Spinal cord (tissue), 10 donors: ENCODE measurements around the gene KIF26A. TPM values are rescaled to one million over a fixed set of nuclear protein-coding genes. Genes with fewer than 3 reads are reported as not detected.

Experiments used
- DNase-seq, 6 donors: peaks; one replicate each; pipeline versions ENCODE4 v3.0.0 to v3.0.0-alpha.2; 2013 to 2015; ENCODE audit warnings: low spot score in 6 of 6, low read depth in 4 of 6
- H3K27ac ChIP-seq: one replicate; pipeline ENCODE4 v1.5.1; 2013; ENCODE audit warnings: low read depth, low read length, control low read depth
- H3K27me3 ChIP-seq: one replicate; pipeline ENCODE4 v1.6.1; 2013; ENCODE audit warnings: low read length; ENCODE audit not compliant: control insufficient read depth, insufficient read depth
- H3K36me3 ChIP-seq: one replicate; pipeline ENCODE4 v1.6.1; 2013; ENCODE audit warnings: low read length; ENCODE audit not compliant: control insufficient read depth, insufficient read depth
- H3K4me1 ChIP-seq: one replicate; pipeline ENCODE4 v1.6.1; 2013; ENCODE audit warnings: low read length; ENCODE audit not compliant: control insufficient read depth, insufficient read depth
- H3K4me3 ChIP-seq: one replicate; pipeline ENCODE4 v1.5.1; 2013; ENCODE audit warnings: low read depth, low read length, control low read depth
- H3K9me3 ChIP-seq: one replicate; pipeline ENCODE4 v1.6.1; 2013; ENCODE audit warnings: low read length; ENCODE audit not compliant: control insufficient read depth, insufficient read depth
- WGBS: methylation state at CpG from one replicate; pipeline ENCODE4 v1.1.5; 2013; ENCODE audit warnings: missing lambda C conversion rate; ENCODE audit not compliant: insufficient coverage; 5-methylcytosine and 5-hydroxymethylcytosine counted together
- polyA plus RNA-seq, 2 donors: library from polyadenylated mRNA; unstranded; fragments of 120-200 nt; gene quantifications; one replicate each; pipeline ENCODE4 v1.2.1, GENCODE V29; 2013; ENCODE audit not compliant: insufficient read length in 2 of 2
- total RNA-seq, 2 donors: library from RNA; depleted of rRNA in 1 of 2; stranded (reverse); fragments of 120-200 nt in 1 of 2; fragments of >200 nt in 1 of 2; gene quantifications; one replicate each; pipeline versions ENCODE4 v1.2.3 to v1.2.4, GENCODE V29; 2013 to 2014
- donor health status: healthy.

KIF26A gene
- total and polyA plus RNA-seq, 4 donors = 4.3 to 15.5 (median 10.0) TPM

GRCh38 chr14:104101651-104102281, 36.6 kb upstream of the KIF26A start:
- no peak for DNase-seq
- WGBS = 90% methylated on average over 11 of the region's 16 CpGs
- H3K4me1 ChIP-seq = peaks cover 11% of the 10 kb centered on the region
- H3K4me3 ChIP-seq = no peak overlapping the region
- H3K36me3 ChIP-seq = peaks cover 2% of the 10 kb centered on the region
- H3K27ac ChIP-seq = no peak overlapping the region
- H3K27me3 ChIP-seq = no peaks in the 10 kb centered on the region
- H3K9me3 ChIP-seq = no peaks in the 10 kb centered on the region

- H3K27me3 ChIP-seq = no peaks in the 10 kb centered on the region
- DNase-seq = no peak
- WGBS = 90% methylated on average over 15 of the region's 16 CpGs
- no peak overlapping the region for H3K4me3 ChIP-seq
- peaks cover 11% of the 10 kb centered on the region for H3K4me1 ChIP-seq
- H3K27ac ChIP-seq = no peak overlapping the region
- no peaks in the 10 kb centered on the region for H3K9me3 ChIP-seq
- peaks cover 2% of the 10 kb centered on the region for H3K36me3 ChIP-seq
Observed at GRCh38 chr14:104102282-104102914, 36.0 kb upstream of the KIF26A start.

- Histone ChIP-seq H3K27ac (no peak overlapping the region), H3K4me1 (peaks cover 11% of the 10 kb centered on the region), H3K4me3 (no peak overlapping the region), H3K27me3 (no peaks in the 10 kb centered on the region), H3K9me3 (no peaks in the 10 kb centered on the region), H3K36me3 (peaks cover 2% of the 10 kb centered on the region)
- WGBS = 69% methylated on average over 26 of the region's 26 CpGs
- no peak for DNase-seq
Observed at GRCh38 chr14:104103061-104103445, 35.3 kb upstream of the KIF26A start.

DNA sequence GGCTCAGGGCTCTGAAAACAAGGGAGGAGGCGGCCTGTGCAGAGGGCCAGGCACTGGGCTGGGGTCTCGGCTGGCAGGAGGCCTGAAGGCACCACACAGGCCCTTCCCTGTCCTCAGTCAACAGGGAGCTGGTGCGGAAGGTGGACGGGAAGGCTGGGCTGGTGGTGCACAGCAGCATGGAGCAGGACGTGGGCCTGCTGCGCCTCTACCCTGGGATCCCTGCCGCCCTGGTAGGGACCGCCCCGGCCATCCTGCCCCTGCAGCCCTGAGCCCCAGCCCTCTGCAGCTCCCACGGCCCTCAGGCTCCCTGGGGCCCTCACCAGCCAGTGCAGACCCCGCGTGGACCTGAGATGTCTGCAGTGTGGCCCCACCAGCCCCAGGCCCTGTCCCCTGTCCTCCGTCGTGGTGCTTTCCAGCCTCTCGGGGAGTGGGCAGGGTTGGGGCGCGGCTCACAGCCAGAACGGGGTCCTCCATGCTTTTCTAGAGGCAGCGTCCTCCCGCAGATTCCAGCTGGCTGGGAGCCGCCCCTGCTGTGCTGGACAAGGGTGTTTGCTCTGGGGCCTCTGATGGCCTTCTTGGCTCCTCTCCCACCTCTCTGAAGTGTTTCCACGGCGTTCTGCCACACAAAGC, 34.8 kb upstream of the KIF26A start:
- H3K27me3 ChIP-seq = no peaks in the 10 kb centered on the region
- H3K4me1 ChIP-seq = peaks cover 11% of the 10 kb centered on the region
- no peak overlapping the region for H3K4me3 ChIP-seq
- 57% methylated on average over 23 of the region's 23 CpGs for WGBS
- H3K9me3 ChIP-seq = no peaks in the 10 kb centered on the region
- no peak overlapping the region for H3K27ac ChIP-seq
- no peak for DNase-seq
- H3K36me3 ChIP-seq = peaks cover 2% of the 10 kb centered on the region

- H3K36me3 ChIP-seq = peaks cover 2% of the 10 kb centered on the region
- DNase-seq = no peak
- WGBS = 86% methylated on average over 30 of the region's 35 CpGs
- H3K9me3 ChIP-seq = no peaks in the 10 kb centered on the region
- H3K4me3 ChIP-seq = no peak overlapping the region
- peaks cover 11% of the 10 kb centered on the region for H3K4me1 ChIP-seq
- H3K27me3 ChIP-seq = no peaks in the 10 kb centered on the region
- H3K27ac ChIP-seq = no peak overlapping the region
Observed at GRCh38 chr14:104104076-104104901, 34.1 kb upstream of the KIF26A start.

DNA sequence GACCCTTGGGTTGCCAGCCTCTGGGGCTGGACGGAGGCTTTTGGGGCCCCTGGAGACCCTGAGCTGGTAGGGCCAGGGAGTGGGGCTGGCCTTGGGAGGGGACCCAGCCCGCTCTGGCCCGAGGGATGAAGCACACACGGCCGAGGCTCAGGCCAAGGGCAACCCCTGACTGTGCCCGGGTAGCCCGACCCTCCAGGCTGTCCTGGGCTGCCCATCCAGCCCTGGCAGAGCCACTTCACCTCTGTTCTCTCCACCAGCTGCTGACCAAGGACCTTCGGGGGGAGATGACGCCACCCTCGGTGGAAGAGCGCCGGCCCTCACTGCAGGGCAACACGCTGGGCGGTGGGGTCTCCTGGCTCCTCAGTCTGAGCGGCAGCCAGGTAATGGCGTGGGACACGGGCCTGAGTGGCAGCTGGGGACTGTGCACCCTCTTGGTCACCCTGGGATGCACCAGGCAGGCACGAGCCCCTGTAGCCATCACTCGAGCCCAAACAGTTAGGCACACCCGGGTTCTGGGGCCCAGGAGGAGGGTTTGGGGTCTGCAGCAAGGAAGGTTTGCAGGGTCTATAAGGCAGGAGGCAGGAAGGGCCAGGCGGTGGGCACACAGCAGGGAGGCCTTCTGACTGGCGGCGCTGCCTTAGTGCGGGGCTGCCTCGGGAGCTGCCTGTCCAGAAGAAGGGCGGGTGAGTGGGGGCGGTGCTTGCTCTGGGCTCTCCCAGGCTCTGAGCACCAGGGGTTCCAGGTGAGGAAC, 33.1 kb upstream of the KIF26A start:
- no peaks in the 10 kb centered on the region for H3K27me3 ChIP-seq
- H3K27ac ChIP-seq = no peak overlapping the region
- DNase-seq = no peak
- 86% methylated on average over 27 of the region's 27 CpGs for WGBS
- peaks cover 8% of the 10 kb centered on the region for H3K4me1 ChIP-seq
- no peaks in the 10 kb centered on the region for H3K9me3 ChIP-seq
- no peak overlapping the region for H3K4me3 ChIP-seq
- peaks cover 2% of the 10 kb centered on the region for H3K36me3 ChIP-seq

DNA sequence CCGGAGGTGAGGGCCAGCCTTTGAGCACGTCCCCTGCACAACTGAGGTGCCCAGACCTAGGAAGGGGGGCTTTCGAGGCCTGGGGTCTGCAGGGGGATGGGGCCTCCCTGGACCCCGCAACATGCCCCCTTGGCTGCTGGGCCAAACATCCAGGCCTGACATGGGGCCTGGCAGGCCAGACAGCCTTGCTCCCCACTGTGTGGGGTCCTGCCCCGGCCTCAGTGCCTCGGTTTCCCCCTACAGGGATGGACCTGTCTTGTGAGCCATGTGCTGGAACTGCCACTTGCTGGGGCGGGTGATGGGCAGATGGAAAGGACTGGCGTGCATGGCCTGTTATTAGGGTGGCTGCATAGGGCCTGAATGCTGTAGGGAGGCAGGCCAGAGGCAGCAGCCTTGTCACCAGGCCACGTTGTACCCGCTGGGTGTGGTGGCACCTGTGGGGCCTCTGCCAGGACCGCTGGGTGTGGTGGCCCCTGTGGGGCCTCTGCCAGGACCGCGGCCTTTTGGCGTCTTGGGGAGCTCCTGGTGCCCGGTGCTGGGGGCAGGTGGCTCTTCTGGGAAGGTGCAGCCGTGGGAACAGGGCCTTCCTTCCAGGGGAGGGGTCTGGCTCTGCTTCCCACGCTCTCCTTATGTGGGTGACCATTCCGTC, 32.4 kb upstream of the KIF26A start:
- DNase-seq = no peak

DNA sequence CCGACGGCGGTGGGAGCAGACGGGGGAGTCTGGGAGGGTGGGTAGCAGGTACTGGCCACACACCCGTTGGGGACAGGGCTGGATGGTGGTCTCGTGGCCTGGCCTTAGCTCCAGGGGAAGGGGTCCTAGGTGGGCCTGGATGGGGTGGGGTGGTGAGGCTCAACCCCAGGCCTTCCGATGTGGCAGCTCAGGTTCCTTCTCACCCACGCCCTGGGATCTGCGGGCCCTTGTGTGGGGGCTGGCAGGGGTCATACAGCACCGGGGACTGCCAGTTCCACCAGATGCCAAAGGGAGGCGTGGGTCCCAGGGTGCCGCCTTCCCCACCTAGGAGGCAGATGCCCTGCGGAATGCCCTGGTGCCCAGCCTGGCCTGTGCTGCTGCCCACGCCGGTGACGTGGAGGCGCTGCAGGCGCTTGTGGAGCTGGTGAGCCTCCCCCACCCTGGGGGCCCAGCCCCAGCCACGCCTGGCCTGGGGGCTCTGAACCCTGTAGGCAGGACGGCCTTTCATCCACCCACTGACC, 31.9 kb upstream of the KIF26A start:
- no peak for DNase-seq
- Histone ChIP-seq H3K27ac (no peak overlapping the region), H3K4me3 (no peak overlapping the region), H3K27me3 (no peaks in the 10 kb centered on the region), H3K4me1 (peaks cover 8% of the 10 kb centered on the region), H3K9me3 (no peaks in the 10 kb centered on the region), H3K36me3 (peaks cover 2% of the 10 kb centered on the region)
- 93% methylated on average over 16 of the region's 20 CpGs for WGBS

More for the DNA sequence above, 32.4 kb upstream of the KIF26A start:
- H3K36me3 ChIP-seq = peaks cover 2% of the 10 kb centered on the region
- peaks cover 8% of the 10 kb centered on the region for H3K4me1 ChIP-seq
- H3K27ac ChIP-seq = no peak overlapping the region
- no peak overlapping the region for H3K4me3 ChIP-seq
- H3K9me3 ChIP-seq = no peaks in the 10 kb centered on the region
- no peaks in the 10 kb centered on the region for H3K27me3 ChIP-seq
- WGBS = 87% methylated on average over 18 of the region's 18 CpGs
